ENCODE data around the gene AK9. TPM values are rescaled to one million over a fixed set of nuclear protein-coding genes. Genes with fewer than 3 reads are reported as not detected.

The AK9 gene
- total and polyA plus RNA-seq, 9 of the 15 experiments (the other 6 are each of a cell fraction or from before 2014, with no cell fraction given): 0.59 to 1.9 (median 1.2) TPM

GRCh38 chr6:109498052-109498451, 192.9 kb downstream of the AK9 start:
- no peak overlapping the region for H3K9ac ChIP-seq (ENCODE audit: insufficient read depth in 1 of 2, low read depth in 2 of 2, low read length in 2 of 2)
- no peak overlapping the region for H2AFZ ChIP-seq (ENCODE audit: low read depth, low read length)
- H3K79me2 ChIP-seq (ENCODE audit: control insufficient read depth, insufficient read depth, low read length): no peaks in the 10 kb centered on the region
- ChIA-PET POLR2A (interaction anchor here (0.9 kb wide), 1 partner anchor 11 kb away, joined by 4 read pairs; no protein-coding TSS in a partner anchor), CTCF (ENCODE audit: low intra/inter-chr PET ratio) (no interaction called here)
- no peak overlapping the region for H3K27ac ChIP-seq (ENCODE audit: extremely low read depth, low read depth, low read length)
- H3K4me2 ChIP-seq (ENCODE audit: insufficient read depth, low read length): no peak overlapping the region
- H3K36me3 ChIP-seq (ENCODE audit: control insufficient read depth, insufficient read depth, low read length): no peaks in the 10 kb centered on the region
- no peaks in the 10 kb centered on the region for H3K9me3 ChIP-seq (replicated peaks; ENCODE audit: control insufficient read depth, insufficient read depth, low read depth, low read length)
- in situ Hi-C loops (cut with MboI): no loop called here
- DNase-seq (ENCODE audit: extremely low read depth in 1 of 4, low spot score in 3 of 4): no peak
- peaks cover 11 to 26% of the 10 kb centered on the region in 2 experiments for H3K27me3 ChIP-seq (ENCODE audit: control insufficient read depth in 2 of 2, insufficient read depth in 2 of 2, low read length in 2 of 2)
- H4K20me1 ChIP-seq (replicated peaks; ENCODE audit: control insufficient read depth, insufficient read depth, low read length): no peaks in the 10 kb centered on the region
- whole genome bisulfite sequencing (ENCODE audit: insufficient coverage, low coverage, missing lambda C conversion rate): 17% methylated on average over 4 of the region's 4 CpGs
- no peak for FAIRE-seq
- TF ChIP-seq CTCFL (IDR thresholded peaks at IDR 0.05; ENCODE audit: borderline replicate concordance, insufficient read depth, low read depth, low read length, poor library complexity, severe bottlenecking) (no peak), HDAC3 (IDR thresholded peaks at IDR 0.05; ENCODE audit: borderline replicate concordance, partially characterized antibody) (no peak), SETDB1 (IDR thresholded peaks at IDR 0.05; ENCODE audit: low read length) (no peak), CBFA2T3 (IDR thresholded peaks at IDR 0.05) (no peak), ZBTB17 (CRISPR knock-in tag; IDR thresholded peaks at IDR 0.05) (no peak), ZKSCAN3 (CRISPR knock-in tag; IDR thresholded peaks at IDR 0.05) (no peak), CGGBP1 (CRISPR knock-in tag; IDR thresholded peaks at IDR 0.05) (no peak), HNRNPUL1 (IDR thresholded peaks at IDR 0.05; ENCODE audit: low read length) (no peak), JUN (IDR thresholded peaks at IDR 0.05; ENCODE audit: borderline replicate concordance, low read depth, low read length) (no peak), JUN (CRISPR knock-in tag; IDR thresholded peaks at IDR 0.05; ENCODE audit: borderline replicate concordance) (no peak), MAFF (IDR thresholded peaks at IDR 0.05; ENCODE audit: low read length) (no peak), CBFB (CRISPR knock-in tag; IDR thresholded peaks at IDR 0.05) (no peak), JUNB (CRISPR knock-in tag; conservative IDR thresholded peaks at IDR 0.05) (no peak), NRF1 (conservative IDR thresholded peaks at IDR 0.05 in 1 of 2, IDR thresholded peaks at IDR 0.05 in 1 of 2) (no peak), GATA2 (CRISPR knock-in tag; IDR thresholded peaks at IDR 0.05) (no peak), RBM14 (IDR thresholded peaks at IDR 0.05; ENCODE audit: borderline replicate concordance, insufficient read depth, low read depth, low read length) (no peak)
- H3K9me1 ChIP-seq (ENCODE audit: control insufficient read depth, insufficient read depth, low read length): no peaks in the 10 kb centered on the region
- ATAC-seq: no peak
- no peak overlapping the region for H3K4me3 ChIP-seq
- no TSS peak for BruUV-seq (replicated peaks)
- intact Hi-C loops (cut with micrococcal nuclease): no loop called here
- no peaks in the 10 kb centered on the region for H3K4me1 ChIP-seq (replicated peaks in 1 of 2; ENCODE audit: control insufficient read depth in 2 of 2, insufficient read depth in 2 of 2, low read length in 2 of 2)

Data from K562 (cell line).